HCT116 (cell line): Measurements from ENCODE around the gene CAP2. TPM values are rescaled to one million over a fixed set of nuclear protein-coding genes. Genes with fewer than 3 reads are reported as not detected.

ENCODE experiments used
- ATAC-seq: fragments of 200-7000 bp; cut with Tn5 transposase; 2 replicates; pipeline ENCODE4 v1.9.1; 2020; ENCODE audit warnings: mild to moderate bottlenecking, moderate library complexity
- BruUV-seq: library from RNA; stranded (reverse); fragments of 400-500 nt; replicated peaks from 2 replicates; lab custom pipeline; 2021; lab: Mats Ljungman, UMichigan
- CTCF ChIA-PET: fragments of 300-600 bp; sonication (Branson Sonifier 250); formaldehyde crosslinking; loops from one replicate; lab custom pipeline; 2021; ENCODE audit warnings: antibody characterized with exemption; lab: Charles Lee
- POLR2A ChIA-PET: fragments of 300-600, 350-600 bp; sonication (Branson Sonifier 250); formaldehyde crosslinking; loops from one replicate; lab custom pipeline; 2021; ENCODE audit warnings: antibody characterized with exemption; lab: Charles Lee
- RAD21 ChIA-PET, 2 experiments: fragments of 300-600 bp; sonication (Branson Sonifier 250); formaldehyde crosslinking; loops; one replicate each; lab custom pipeline; 2023; ENCODE audit warnings: low total read pairs in 2 of 2; ENCODE audit not compliant: uncharacterized antibody in 2 of 2, unreplicated experiment in 2 of 2, low non-redundant PET in 1 of 2; lab: Charles Lee
- DNase-seq: peaks from one replicate; pipeline ENCODE4 v3.0.0-alpha.2; 2010; ENCODE audit warnings: low read depth, low spot score
- H2AFZ ChIP-seq: fragments of 200-600 bp; shearing (Covaris generic), sonication (generic); 2 replicates; pipeline ENCODE4 v1.6.1; 2017; ENCODE audit warnings: low read depth, mixed run types, mixed read lengths, antibody characterized with exemption, low read length; ENCODE audit not compliant: poor library complexity, severe bottlenecking
- H3K27ac ChIP-seq: 2 replicates; pipeline ENCODE4 v1.5.1; 2012; ENCODE audit warnings: low read depth, low read length
- H3K27me3 ChIP-seq: fragments of 200-600 bp; sonication (generic); 2 replicates; pipeline ENCODE4 v1.6.1; 2016; ENCODE audit warnings: mixed run types, low read length, mixed read lengths; ENCODE audit not compliant: insufficient read depth
- H3K36me3 ChIP-seq, 2 experiments: fragments of 200-500 bp in 1 of 2; fragments of 200-600 bp in 1 of 2; sonication (Bioruptor generic) in 1 of 2; sonication (generic) in 1 of 2; 2 replicates each; pipeline versions ENCODE4 v1.5.1 to v1.6.1; 2014 to 2016; ENCODE audit warnings: low read length in 2 of 2, inconsistent platforms in 1 of 2, mixed read lengths in 1 of 2, mixed run types in 1 of 2; ENCODE audit not compliant: insufficient read depth in 2 of 2, control insufficient read depth in 1 of 2
- H3K4me1 ChIP-seq, 2 experiments: fragments of 200-600 bp in 1 of 2; sonication (generic) in 1 of 2; 2 replicates each; pipeline versions ENCODE4 v1.5.1 to v1.6.1; 2012 to 2017; ENCODE audit warnings: low read length in 2 of 2, inconsistent platforms in 1 of 2, mild to moderate bottlenecking in 1 of 2, mixed read lengths in 1 of 2, mixed run types in 1 of 2, moderate library complexity in 1 of 2; ENCODE audit not compliant: insufficient read depth in 2 of 2, control insufficient read depth in 1 of 2
- H3K4me2 ChIP-seq: fragments of 200-600 bp; sonication (generic); 2 replicates; pipeline ENCODE4 v1.6.1; 2017; ENCODE audit warnings: mixed run types, low read length, mixed read lengths
- H3K4me3 ChIP-seq, 2 experiments: fragments of 200-600 bp in 1 of 2; sonication (generic) in 1 of 2; replicated peaks in 1 of 2; 2 replicates each; pipeline ENCODE4 v1.5.1; 2011 to 2016; ENCODE audit warnings: low read length in 2 of 2, control low read depth in 1 of 2, low read depth in 1 of 2, mild to moderate bottlenecking in 1 of 2, mixed read lengths in 1 of 2, mixed run types in 1 of 2
- H3K79me2 ChIP-seq: fragments of 200-600 bp; sonication (generic); 2 replicates; pipeline ENCODE4 v1.6.1; 2017; ENCODE audit warnings: mild to moderate bottlenecking, mixed run types, low read length, moderate library complexity, mixed read lengths; ENCODE audit not compliant: insufficient read depth
- H3K9ac ChIP-seq: fragments of 200-600 bp; sonication (generic); 2 replicates; pipeline ENCODE4 v1.6.1; 2016; ENCODE audit warnings: low read length, mixed read lengths
- H3K9me2 ChIP-seq: fragments of 200-600 bp; sonication (generic), shearing (Covaris generic); 2 replicates; pipeline ENCODE4 v1.6.1; 2017; ENCODE audit warnings: mixed run types, mild to moderate bottlenecking, moderate library complexity; ENCODE audit not compliant: insufficient read depth
- H3K9me3 ChIP-seq, 2 experiments: fragments of 200-500 bp in 1 of 2; fragments of 200-600 bp in 1 of 2; sonication (Bioruptor generic) in 1 of 2; sonication (generic) in 1 of 2; 2 replicates each; pipeline ENCODE4 v1.6.1; 2014 to 2017; ENCODE audit warnings: low read length in 2 of 2, mixed read lengths in 2 of 2, inconsistent platforms in 1 of 2, low read depth in 1 of 2, mild to moderate bottlenecking in 1 of 2, mixed run types in 1 of 2, moderate library complexity in 1 of 2; ENCODE audit not compliant: control insufficient read depth in 1 of 2, insufficient read depth in 1 of 2
- H4K20me1 ChIP-seq: fragments of 200-600 bp; sonication (generic), shearing (Covaris generic); 2 replicates; pipeline ENCODE4 v1.6.1; 2017; ENCODE audit warnings: mixed run types, mild to moderate bottlenecking, moderate library complexity; ENCODE audit not compliant: insufficient read depth
- CBX3 ChIP-seq: IDR thresholded peaks from 2 replicates; pipeline ENCODE4 v1.6.1; 2012; ENCODE audit warnings: low read depth
- CEBPB ChIP-seq: IDR thresholded peaks from 2 replicates; pipeline ENCODE4 v1.6.1; 2012; ENCODE audit warnings: low read depth
- EGR1 ChIP-seq: IDR thresholded peaks from 2 replicates; pipeline ENCODE4 v1.6.1; 2012; ENCODE audit warnings: low read depth
- ELF1 ChIP-seq: IDR thresholded peaks from 2 replicates; pipeline ENCODE4 v1.6.1; 2012; ENCODE audit warnings: low read depth, borderline replicate concordance
- POLR2A ChIP-seq: IDR thresholded peaks from 2 replicates; pipeline ENCODE4 v1.7.0; 2011; ENCODE audit warnings: borderline replicate concordance; ENCODE audit not compliant: insufficient read depth, insufficient read length; ENCODE audit errors: extremely low read depth
- POLR2AphosphoS5 ChIP-seq: IDR thresholded peaks from 2 replicates; pipeline ENCODE4 v1.6.1; 2011; ENCODE audit warnings: mild to moderate bottlenecking, low read depth, low read length, moderate library complexity
- SIN3A ChIP-seq: IDR thresholded peaks from 2 replicates; pipeline ENCODE4 v1.6.1; 2012; ENCODE audit warnings: low read depth
- SP1 ChIP-seq: IDR thresholded peaks from 2 replicates; pipeline ENCODE4 v1.6.1; 2012; ENCODE audit warnings: low read depth
- SRF ChIP-seq: IDR thresholded peaks from 2 replicates; pipeline ENCODE4 v1.6.1; 2012; ENCODE audit warnings: low read depth
- TCF7L2 ChIP-seq: IDR thresholded peaks from 2 replicates; pipeline ENCODE4 v1.7.0; 2011; ENCODE audit warnings: borderline replicate concordance, inconsistent platforms; ENCODE audit not compliant: insufficient read depth, insufficient read length; ENCODE audit errors: extremely low read depth
- YY1 ChIP-seq: IDR thresholded peaks from 2 replicates; pipeline ENCODE4 v1.6.1; 2011; ENCODE audit warnings: low read length, low read depth, moderate library complexity, mild to moderate bottlenecking; ENCODE audit not compliant: insufficient replicate concordance; ENCODE audit errors: extremely low read depth
- ZFX ChIP-seq: fragments of 450-650 bp; IDR thresholded peaks from 2 replicates; pipeline ENCODE4 v1.6.1; 2017
- ZNF274 ChIP-seq: fragments of 200-500 bp; sonication (Bioruptor generic); IDR thresholded peaks from 2 replicates; pipeline ENCODE4 v1.6.1; 2014; ENCODE audit warnings: mild to moderate bottlenecking, low read depth, low read length, inconsistent platforms
- intact Hi-C: fragments of 100-400 bp; cut with micrococcal nuclease; formaldehyde crosslinking; loops from 2 replicates; pipeline ENCODE4 v1.10.0; 2022
- total RNA-seq: library from RNA; stranded (reverse); gene quantifications from one replicate; pipeline ENCODE4 v1.2.1, GENCODE V29; 2021; ENCODE audit not compliant: unreplicated experiment
- TF ChIP-seq, protein P1 (sequence below), 3 experiments: fragments of 200-600 bp in 1 of 3; sonication (generic) in 1 of 3; IDR thresholded peaks in 2 of 3; conservative IDR thresholded peaks in 1 of 3; 2 replicates each; pipeline ENCODE4 v1.5.1; 2012 to 2017; ENCODE audit warnings: low read depth in 2 of 3, low read length in 2 of 3, antibody characterized with exemption in 1 of 3, borderline replicate concordance in 1 of 3, control low read depth in 1 of 3, mild to moderate bottlenecking in 1 of 3, mixed read lengths in 1 of 3, mixed run types in 1 of 3, moderate library complexity in 1 of 3; ENCODE audit not compliant: insufficient read depth in 1 of 3
- TF ChIP-seq, protein P2 (sequence below): IDR thresholded peaks from 2 replicates; pipeline ENCODE4 v1.6.1; 2012; ENCODE audit warnings: low read depth
- TF ChIP-seq, protein P3 (sequence below): IDR thresholded peaks from 2 replicates; pipeline ENCODE4 v1.6.1; 2012

CAP2 gene
- total RNA-seq, 1 experiment from 2014 or later, result 3.8 TPM

DNA sequence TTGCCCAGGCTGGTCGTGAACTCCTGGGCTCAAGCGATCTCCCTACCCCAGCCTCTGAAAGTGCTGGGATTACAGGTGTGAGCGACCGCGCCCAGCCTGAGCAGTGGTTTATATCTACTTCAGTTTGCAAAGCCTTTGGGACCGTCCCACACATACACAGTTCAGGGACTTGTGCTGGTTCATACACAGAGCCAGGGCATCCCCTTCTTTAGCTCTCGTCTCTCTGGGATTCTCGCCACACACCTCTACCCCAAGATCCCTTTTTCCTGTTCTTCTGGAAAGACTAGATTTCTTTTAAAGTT is 12.5 kb downstream of the CAP2 start:
- Histone ChIP-seq H3K9me3 (peaks cover 0 to 3% of the 10 kb centered on the region in 2 experiments; a peak in 1 of 4 replicates), H3K27ac (no peak overlapping the region), H3K4me2 (no peak overlapping the region), H2AFZ (no peak overlapping the region), H3K79me2 (0 out of 2 replicates have a peak, but pooled peaks cover 5% of the 10 kb centered on the region), H3K4me3 (no peak overlapping the region), H3K36me3 (no peaks in the 10 kb centered on the region), H3K9me2 (no peaks in the 10 kb centered on the region), H3K9ac (no peak overlapping the region), H4K20me1 (no peaks in the 10 kb centered on the region), H3K4me1 (no peaks in the 10 kb centered on the region), H3K27me3 (no peaks in the 10 kb centered on the region)
- TF ChIP-seq POLR2AphosphoS5 (no peak), ELF1 (no peak), YY1 (no peak), POLR2A (no peak)
- ChIA-PET RAD21 (no interaction called here), POLR2A (no interaction called here), CTCF (no interaction called here)
- DNase-seq (no peak), ATAC-seq (no peak)
- intact Hi-C loops, result no loop called here
- no TSS peak for BruUV-seq

DNA sequence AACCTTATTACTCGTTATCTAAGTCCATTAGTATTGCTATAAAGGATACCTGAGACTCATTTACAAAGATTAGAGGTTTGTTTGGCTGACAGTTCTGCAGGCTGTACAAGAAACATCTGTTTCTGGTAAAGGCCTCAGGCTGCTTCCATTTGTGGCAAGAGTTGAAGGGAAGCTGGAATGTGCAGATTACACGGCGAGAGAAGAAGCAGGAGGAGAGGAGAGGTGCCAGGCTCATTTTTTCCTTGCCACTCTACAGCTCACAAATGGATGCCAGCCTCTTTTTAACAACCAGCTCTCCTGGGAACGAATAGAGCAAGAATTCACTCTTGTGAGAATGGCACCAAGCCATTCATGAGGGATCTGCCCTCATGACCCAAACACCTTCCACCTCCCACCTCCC is 14.7 kb downstream of the CAP2 start:
- Histone ChIP-seq H3K79me2 (0 out of 2 replicates have a peak, but pooled peaks cover 5% of the 10 kb centered on the region), H3K27me3 (no peaks in the 10 kb centered on the region), H3K36me3 (no peaks in the 10 kb centered on the region), H4K20me1 (no peaks in the 10 kb centered on the region), H3K9ac (no peak overlapping the region), H3K9me3 (peaks cover 0 to 3% of the 10 kb centered on the region in 2 experiments; a peak in 1 of 4 replicates), H3K4me1 (no peaks in the 10 kb centered on the region), H3K4me2 (no peak overlapping the region), H3K27ac (no peak overlapping the region), H3K4me3 (no peak overlapping the region), H2AFZ (no peak overlapping the region), H3K9me2 (no peaks in the 10 kb centered on the region)
- no TSS peak for BruUV-seq
- no peak for TF ChIP-seq SIN3A
- TF ChIP-seq, protein P1, sequence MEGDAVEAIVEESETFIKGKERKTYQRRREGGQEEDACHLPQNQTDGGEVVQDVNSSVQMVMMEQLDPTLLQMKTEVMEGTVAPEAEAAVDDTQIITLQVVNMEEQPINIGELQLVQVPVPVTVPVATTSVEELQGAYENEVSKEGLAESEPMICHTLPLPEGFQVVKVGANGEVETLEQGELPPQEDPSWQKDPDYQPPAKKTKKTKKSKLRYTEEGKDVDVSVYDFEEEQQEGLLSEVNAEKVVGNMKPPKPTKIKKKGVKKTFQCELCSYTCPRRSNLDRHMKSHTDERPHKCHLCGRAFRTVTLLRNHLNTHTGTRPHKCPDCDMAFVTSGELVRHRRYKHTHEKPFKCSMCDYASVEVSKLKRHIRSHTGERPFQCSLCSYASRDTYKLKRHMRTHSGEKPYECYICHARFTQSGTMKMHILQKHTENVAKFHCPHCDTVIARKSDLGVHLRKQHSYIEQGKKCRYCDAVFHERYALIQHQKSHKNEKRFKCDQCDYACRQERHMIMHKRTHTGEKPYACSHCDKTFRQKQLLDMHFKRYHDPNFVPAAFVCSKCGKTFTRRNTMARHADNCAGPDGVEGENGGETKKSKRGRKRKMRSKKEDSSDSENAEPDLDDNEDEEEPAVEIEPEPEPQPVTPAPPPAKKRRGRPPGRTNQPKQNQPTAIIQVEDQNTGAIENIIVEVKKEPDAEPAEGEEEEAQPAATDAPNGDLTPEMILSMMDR (IDR thresholded peaks at IDR 0.05 in 2 of 3, conservative IDR thresholded peaks at IDR 0.05 in 1 of 3; ENCODE audit: borderline replicate concordance in 1 of 3, insufficient read depth in 1 of 3, low read depth in 2 of 3, low read length in 2 of 3), result no peak
- TF ChIP-seq, protein P2, sequence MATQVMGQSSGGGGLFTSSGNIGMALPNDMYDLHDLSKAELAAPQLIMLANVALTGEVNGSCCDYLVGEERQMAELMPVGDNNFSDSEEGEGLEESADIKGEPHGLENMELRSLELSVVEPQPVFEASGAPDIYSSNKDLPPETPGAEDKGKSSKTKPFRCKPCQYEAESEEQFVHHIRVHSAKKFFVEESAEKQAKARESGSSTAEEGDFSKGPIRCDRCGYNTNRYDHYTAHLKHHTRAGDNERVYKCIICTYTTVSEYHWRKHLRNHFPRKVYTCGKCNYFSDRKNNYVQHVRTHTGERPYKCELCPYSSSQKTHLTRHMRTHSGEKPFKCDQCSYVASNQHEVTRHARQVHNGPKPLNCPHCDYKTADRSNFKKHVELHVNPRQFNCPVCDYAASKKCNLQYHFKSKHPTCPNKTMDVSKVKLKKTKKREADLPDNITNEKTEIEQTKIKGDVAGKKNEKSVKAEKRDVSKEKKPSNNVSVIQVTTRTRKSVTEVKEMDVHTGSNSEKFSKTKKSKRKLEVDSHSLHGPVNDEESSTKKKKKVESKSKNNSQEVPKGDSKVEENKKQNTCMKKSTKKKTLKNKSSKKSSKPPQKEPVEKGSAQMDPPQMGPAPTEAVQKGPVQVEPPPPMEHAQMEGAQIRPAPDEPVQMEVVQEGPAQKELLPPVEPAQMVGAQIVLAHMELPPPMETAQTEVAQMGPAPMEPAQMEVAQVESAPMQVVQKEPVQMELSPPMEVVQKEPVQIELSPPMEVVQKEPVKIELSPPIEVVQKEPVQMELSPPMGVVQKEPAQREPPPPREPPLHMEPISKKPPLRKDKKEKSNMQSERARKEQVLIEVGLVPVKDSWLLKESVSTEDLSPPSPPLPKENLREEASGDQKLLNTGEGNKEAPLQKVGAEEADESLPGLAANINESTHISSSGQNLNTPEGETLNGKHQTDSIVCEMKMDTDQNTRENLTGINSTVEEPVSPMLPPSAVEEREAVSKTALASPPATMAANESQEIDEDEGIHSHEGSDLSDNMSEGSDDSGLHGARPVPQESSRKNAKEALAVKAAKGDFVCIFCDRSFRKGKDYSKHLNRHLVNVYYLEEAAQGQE, result no peak
- no peak for TF ChIP-seq ZNF274
- no peak for TF ChIP-seq CBX3
- TF ChIP-seq POLR2A, result no peak
- TF ChIP-seq EGR1, result no peak
- no peak for TF ChIP-seq CEBPB
- no peak for TF ChIP-seq SRF
- no peak for TF ChIP-seq ELF1
- TF ChIP-seq TCF7L2, result no peak
- TF ChIP-seq, protein P3, sequence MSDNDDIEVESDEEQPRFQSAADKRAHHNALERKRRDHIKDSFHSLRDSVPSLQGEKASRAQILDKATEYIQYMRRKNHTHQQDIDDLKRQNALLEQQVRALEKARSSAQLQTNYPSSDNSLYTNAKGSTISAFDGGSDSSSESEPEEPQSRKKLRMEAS, result no peak
- no peak for TF ChIP-seq ZFX
- TF ChIP-seq SP1, result no peak
- no peak for DNase-seq
- intact Hi-C loops, result no loop called here
- RAD21 ChIA-PET, result no interaction called here
- CTCF ChIA-PET, result no interaction called here
- POLR2A ChIA-PET, result no interaction called here
- ATAC-seq, result no peak
